ENCODE results near the gene ZNF296.
"Not testable (repeated sequence)": the region's sequence is repeated elsewhere in the genome, so short reads cannot be mapped to it uniquely, and the experiment has no call there.

Gene ZNF296

GRCh38 chr19:45076029-45076850, at the start of gene ZNF296:
ZNF296 (minus strand) TSS chr19:45076478; CDS start chr19:45076373, 105 bp downstream.
- peak; percentile 54 for DNase-seq (ENCODE audit: low read depth, low spot score)

DNA sequence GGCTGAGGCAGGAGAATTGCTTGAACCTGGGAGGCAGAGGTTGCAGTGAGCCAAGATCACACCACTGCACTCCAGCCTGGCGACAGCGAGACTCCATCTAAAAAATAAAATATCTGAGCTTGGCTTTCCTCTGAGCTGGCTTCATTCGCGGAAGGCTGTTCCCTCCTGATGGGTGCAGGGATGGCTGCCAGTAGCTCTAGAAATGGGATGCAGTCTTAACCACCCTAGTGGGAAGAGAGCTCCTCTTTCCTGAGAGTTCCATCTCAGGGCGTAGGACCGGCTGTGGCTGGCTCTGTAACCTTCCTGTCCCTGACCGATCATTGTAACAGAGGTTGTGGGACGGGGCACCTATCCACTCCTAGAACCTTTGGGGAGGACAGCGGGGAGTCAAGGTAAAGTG, 49.1 kb upstream of the ZNF296 start:
- DNase-seq (ENCODE audit: low read depth, low spot score): no peak

DNA sequence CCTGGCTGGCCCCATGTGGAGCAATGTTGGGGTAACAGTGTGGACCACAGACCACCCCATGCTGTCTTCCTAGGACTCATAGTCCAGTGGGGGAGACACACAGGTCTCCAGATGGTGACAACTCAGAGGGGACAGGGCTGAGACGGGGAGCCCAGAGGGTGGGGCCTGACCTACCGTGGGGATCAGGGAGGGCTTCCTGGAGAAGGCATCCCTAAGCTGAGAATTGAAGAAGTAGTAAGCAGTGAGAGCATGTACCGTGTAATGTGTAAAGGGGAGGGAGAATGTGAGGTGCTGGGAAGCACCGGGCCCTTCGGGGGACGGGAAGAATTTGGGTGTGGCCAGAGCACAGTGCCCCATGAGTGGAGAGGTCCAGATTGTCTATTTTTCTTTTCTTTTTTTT, 47.7 kb upstream of the ZNF296 start:
- no peak for DNase-seq (ENCODE audit: low read depth, low spot score)

DNA sequence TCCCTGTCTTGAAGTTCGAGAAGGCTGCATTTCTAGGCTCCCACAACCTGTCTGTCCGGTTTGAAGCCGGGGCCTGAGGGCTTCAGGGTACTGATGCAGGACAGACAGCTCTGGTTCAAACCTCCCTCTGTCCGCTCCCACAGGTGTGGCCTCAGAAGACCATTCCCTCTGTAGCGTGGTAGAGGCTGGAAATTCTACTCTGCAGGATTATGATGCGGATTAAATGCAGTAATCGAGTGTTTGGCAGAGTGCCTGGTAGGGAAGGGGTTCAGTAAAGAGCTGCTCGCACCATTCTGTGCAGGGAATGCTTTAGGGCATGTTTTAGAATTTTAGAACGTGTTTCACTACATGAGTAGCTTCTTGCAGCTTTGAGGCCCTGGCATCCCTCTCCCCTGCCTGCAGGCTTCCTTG, 47.2 kb upstream of the ZNF296 start:
- DNase-seq (ENCODE audit: low read depth, low spot score): no peak

- no peak for DNase-seq (ENCODE audit: low read depth, low spot score)
These were observed 46.6 kb upstream of the ZNF296 start for GRCh38 chr19:45122832-45123231.

DNA sequence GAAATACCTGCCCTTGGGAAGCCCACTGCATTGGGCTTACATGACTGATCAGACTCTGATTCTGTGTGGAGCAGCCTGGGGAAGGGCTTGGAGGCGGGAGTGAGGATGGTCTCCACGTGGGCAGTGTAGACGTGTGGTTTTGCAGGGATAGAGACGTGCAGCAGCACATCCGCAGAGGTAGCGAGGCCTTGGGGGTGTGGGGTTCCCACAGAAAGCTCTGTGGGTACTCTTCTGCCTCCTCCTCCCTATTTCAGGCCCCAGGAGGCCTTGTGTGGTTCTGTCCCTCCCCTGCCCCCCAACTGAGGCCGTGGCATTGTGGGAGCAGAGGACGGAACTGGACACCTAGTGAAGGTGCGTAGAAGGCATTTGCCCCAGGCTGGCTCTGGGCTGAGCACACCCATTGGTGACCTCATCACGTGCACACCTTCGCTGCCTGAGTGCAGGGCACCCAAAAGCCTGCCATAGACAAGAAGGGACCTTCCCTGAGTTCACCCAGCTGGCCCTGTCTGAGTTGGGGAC, 45.6 kb upstream of the ZNF296 start:
- no peak for DNase-seq (ENCODE audit: low read depth, low spot score)

GRCh38 chr19:45119582-45119981, 43.3 kb upstream of the ZNF296 start:
- no peak for DNase-seq (ENCODE audit: low read depth, low spot score)

GRCh38 chr19:45118591-45119355, 42.5 kb upstream of the ZNF296 start:
- not testable (repeated sequence) for DNase-seq (ENCODE audit: low read depth, low spot score)

DNA sequence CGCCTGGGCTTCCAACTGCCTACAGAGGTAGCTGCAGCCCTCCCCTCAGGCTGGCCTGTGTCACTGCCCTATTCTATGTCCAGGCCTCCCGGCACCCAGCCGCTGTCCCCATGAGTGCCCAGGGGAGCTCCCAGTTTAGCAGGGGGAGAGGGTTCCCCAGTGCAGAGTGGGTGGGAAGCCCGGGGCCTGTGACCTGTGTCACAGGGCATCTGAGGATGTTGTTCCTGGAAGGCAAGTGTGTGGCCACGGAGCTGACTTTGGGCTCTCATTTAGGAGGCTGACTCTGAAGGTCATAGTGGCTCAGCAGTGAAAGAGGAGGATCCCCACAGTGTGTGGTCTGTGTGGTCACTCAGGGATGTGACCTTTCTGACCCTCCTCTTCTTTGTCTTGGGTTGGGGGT, 41.8 kb upstream of the ZNF296 start:
- no peak for DNase-seq (ENCODE audit: low read depth, low spot score)

- DNase-seq (ENCODE audit: low read depth, low spot score): no peak
These were observed 41.4 kb upstream of the ZNF296 start for GRCh38 chr19:45117671-45118070.

DNA sequence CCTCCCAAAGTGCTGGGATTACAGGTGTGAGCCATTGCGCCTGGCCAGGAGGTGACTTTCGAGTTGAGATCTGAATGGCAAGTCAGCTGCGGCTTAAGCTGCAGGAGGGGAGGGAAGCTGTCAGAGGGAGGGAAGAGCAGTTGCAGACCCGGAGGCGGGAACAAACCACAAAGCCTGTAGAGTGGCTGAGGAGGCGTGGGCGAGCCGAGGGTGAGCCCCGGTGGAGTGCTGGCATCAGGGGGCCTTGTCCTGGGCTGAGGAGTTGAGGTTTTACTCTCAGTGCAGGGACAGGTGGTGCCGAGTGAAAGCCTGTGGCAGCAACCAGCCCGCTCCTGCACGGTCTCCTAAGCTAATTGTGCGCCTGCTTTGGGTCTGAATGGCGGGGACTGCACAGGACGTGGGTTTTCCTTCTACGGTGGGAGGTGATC, 40.9 kb upstream of the ZNF296 start:
- peak; percentile 35 for DNase-seq (ENCODE audit: low read depth, low spot score)

DNA sequence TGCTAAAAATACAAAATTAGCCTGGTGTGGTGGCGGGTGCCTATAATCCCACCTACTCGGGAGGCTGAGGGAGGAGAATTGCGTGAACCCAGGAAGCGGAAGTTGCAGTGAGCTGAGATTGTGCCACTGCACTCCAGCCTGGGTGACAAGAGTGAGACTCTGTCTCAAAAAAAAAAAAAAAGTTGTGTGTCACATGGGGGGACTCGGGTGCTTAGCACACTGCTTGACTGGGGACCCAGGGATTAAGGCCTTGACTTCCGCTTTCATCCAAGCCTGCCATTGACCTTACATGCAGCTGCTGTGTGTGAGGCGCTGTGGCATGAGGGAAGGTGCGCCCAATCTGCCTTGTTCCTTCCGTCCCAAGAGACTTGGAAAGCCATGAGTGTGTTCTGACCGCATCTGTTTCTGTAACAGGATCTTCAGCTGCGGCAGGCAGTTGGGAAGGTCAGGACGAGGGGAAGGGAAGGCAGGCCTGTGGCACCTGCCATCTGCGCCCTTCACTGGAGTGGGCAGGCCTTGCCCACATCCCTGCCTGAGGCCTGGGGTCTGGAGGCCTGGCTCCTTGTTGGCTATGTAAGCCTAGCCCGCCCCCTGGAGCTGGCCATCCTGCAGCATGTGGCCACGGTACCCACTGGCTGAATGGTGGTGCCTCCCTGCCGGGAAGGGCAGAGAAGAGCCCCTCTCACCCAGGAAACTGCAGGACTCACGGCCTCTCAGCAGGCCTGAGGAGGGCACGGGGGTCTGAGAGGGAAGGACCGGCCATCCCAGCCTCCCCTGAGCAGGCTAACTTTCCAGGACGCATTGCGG, 39.7 kb upstream of the ZNF296 start:
- no peak for DNase-seq (ENCODE audit: low read depth, low spot score)

GRCh38 chr19:45114116-45114515, 37.8 kb upstream of the ZNF296 start:
- DNase-seq (ENCODE audit: low read depth, low spot score): no peak

- no peak for DNase-seq (ENCODE audit: low read depth, low spot score)
These were observed 37.4 kb upstream of the ZNF296 start for GRCh38 chr19:45113628-45114027.

DNA sequence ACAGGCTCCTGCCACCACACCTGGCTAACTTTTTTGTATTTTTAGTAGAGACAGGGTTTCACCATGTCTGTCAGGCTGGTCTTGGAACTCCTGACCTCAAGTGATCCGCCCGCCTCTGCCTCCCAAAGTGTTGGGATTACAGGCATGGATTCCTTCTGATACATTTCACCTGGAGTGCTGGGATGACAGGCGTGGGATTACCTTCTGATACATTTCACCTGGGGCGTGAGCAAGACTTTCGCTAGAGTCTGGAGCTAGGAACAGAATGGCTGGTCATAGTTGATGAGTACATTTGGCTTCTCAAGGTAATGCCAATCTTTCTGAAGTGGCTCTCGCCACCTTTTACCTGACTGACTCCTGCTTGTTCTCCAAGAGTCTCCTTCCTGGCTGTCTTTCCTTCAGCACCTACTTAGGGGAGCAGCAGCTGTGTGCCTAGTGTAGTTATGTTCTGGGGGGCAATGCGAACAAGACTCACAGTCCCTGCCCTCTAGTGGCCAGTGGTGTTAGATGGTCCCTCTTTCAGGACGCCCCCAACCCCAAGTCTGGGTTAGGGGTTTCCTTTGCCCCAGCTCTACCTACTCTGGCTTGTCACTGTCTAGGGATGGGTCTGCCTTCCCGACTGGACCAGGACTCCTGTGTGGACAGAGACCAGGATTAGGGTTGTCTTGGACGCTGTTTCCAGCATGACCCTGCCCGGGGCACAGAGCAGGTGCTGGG, 36.0 kb upstream of the ZNF296 start:
- no peak for DNase-seq (ENCODE audit: low read depth, low spot score)

- no peak for DNase-seq (ENCODE audit: low read depth, low spot score)
These were observed 34.6 kb upstream of the ZNF296 start for GRCh38 chr19:45110851-45111266.

DNA sequence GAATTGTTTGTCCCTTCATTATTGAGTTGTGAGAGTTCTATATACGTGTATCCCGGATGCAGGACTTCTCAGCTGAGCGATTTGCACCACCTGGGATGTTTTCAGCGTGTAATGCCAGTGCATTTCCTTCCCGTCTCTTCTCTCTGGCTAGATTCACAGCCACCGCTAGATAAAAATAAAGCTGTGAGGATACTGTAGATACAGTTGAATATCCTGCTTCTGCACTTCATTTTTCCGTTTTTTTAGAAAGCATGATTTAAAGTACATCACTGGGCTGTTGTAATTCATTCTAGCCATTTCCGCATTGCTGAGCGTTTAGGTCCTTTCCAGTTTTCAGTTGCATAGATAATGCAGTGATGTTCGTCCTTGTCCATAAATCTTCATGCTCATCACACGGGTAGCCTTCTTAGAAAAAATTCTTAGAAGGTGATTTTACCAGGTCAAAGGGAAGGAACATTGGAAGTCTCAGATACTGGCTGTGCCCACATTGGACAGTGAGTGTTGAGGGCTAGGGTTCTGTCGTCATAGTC, 31.4 kb upstream of the ZNF296 start:
- no peak for DNase-seq (ENCODE audit: low read depth, low spot score)

DNA sequence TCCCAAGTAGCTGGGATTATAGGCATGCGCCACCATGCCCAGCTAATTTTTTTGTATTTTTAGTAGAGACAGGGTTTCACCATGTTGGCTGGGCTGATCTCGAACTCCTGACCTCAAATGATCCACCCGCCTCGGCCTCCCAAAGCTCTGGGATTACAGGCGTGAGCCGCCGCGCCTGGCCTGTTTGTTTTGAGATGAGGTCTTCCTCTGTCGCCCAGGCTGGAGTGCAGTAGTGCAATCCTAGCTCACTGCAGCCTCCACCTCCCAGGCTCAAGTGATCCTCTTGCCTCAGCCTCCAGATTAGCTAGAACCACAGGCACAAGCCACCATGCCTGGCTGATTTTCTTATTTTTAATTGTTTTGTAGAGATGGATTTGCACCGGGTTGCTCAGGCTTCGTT, 30.1 kb upstream of the ZNF296 start:
- DNase-seq (ENCODE audit: low read depth, low spot score): not testable (repeated sequence)

- no peak for DNase-seq (ENCODE audit: low read depth, low spot score)
These were observed 28.5 kb upstream of the ZNF296 start for GRCh38 chr19:45104658-45105349.

All from activated naive CD8-positive, alpha-beta T cell treated with anti-CD3 and anti-CD28 coated beads, Interleukin-2, amount 50 U/mL, for 16 hours (primary cell).